IMR-90 (cell line): Measurements from ENCODE around the gene RNF138. TPM values are rescaled to one million over a fixed set of nuclear protein-coding genes. Genes with fewer than 3 reads are reported as not detected.
"Not testable (repeated sequence)": the region's sequence is repeated elsewhere in the genome, so short reads cannot be mapped to it uniquely, and the experiment has no call there.

Experiments
- ATAC-seq: fragments of 200-7000 bp; cut with Tn5 transposase; 2 replicates; pipeline ENCODE4 v1.9.1; 2020; ENCODE audit warnings: low read depth, mild to moderate bottlenecking, moderate library complexity
- BruUV-seq: library from RNA; stranded (reverse); fragments of 400-500 nt; replicated peaks from 2 replicates; lab custom pipeline; 2021; lab: Mats Ljungman, UMichigan
- CTCF ChIA-PET: fragments of 300-600 bp; formaldehyde crosslinking; extraction: SDS; loops from one replicate; lab custom pipeline; 2021; ENCODE audit warnings: antibody characterized with exemption; lab: Yijun Ruan, JAX
- POLR2A ChIA-PET: fragments of 300-600 bp; sonication (Branson Sonifier 250); formaldehyde crosslinking; loops from one replicate; lab custom pipeline; 2022; ENCODE audit warnings: antibody characterized with exemption; ENCODE audit not compliant: unreplicated experiment; lab: Charles Lee
- DNase-seq: peaks from one replicate; pipeline ENCODE4 v3.0.0; 2013
- H2AFZ ChIP-seq: replicated peaks from 2 replicates; pipeline ENCODE3; 2013; ENCODE audit warnings: low read length, mild to moderate bottlenecking; ENCODE audit not compliant: poor library complexity
- H2AK5ac ChIP-seq: 2 replicates; pipeline ENCODE4 v1.6.1; 2013; ENCODE audit warnings: low read depth, low read length, inconsistent platforms
- H2AK9ac ChIP-seq: replicated peaks from 2 replicates; pipeline ENCODE3; 2013; ENCODE audit warnings: mild to moderate bottlenecking, low read depth, low read length, moderate library complexity; ENCODE audit not compliant: poor library complexity
- H2BK120ac ChIP-seq: 2 replicates; pipeline ENCODE4 v1.6.1; 2013; ENCODE audit warnings: low read depth, low read length, inconsistent platforms
- H2BK15ac ChIP-seq: 3 replicates; pipeline ENCODE4 v1.6.1; 2013; ENCODE audit warnings: low read depth, low read length, inconsistent platforms
- H2BK20ac ChIP-seq: 2 replicates; pipeline ENCODE4 v1.6.1; 2013; ENCODE audit warnings: low read depth, mild to moderate bottlenecking, inconsistent platforms, low read length, moderate library complexity
- H2BK5ac ChIP-seq: 2 replicates; pipeline ENCODE4 v1.6.1; 2013; ENCODE audit warnings: mild to moderate bottlenecking, low read depth, low read length, inconsistent platforms; ENCODE audit not compliant: poor library complexity, severe bottlenecking
- H3K14ac ChIP-seq: replicated peaks from 2 replicates; pipeline ENCODE4 v1.6.1; 2013; ENCODE audit warnings: low read depth, low read length, inconsistent platforms
- H3K18ac ChIP-seq: 2 replicates; pipeline ENCODE4 v1.6.1; 2013; ENCODE audit warnings: low read depth, low read length, control low read depth
- H3K23ac ChIP-seq: 2 replicates; pipeline ENCODE4 v1.6.1; 2013; ENCODE audit warnings: low read depth, low read length, inconsistent platforms
- H3K27ac ChIP-seq: 2 replicates; pipeline ENCODE4 v1.5.1; 2013; ENCODE audit warnings: mild to moderate bottlenecking, control low read depth, low read length; ENCODE audit not compliant: insufficient read depth
- H3K27me3 ChIP-seq: 2 replicates; pipeline ENCODE4 v1.6.1; 2013; ENCODE audit warnings: low read length; ENCODE audit not compliant: control insufficient read depth, insufficient read depth
- H3K36me3 ChIP-seq: 2 replicates; pipeline ENCODE4 v1.6.1; 2013; ENCODE audit warnings: low read length, mixed read lengths; ENCODE audit not compliant: control insufficient read depth, insufficient read depth
- H3K4ac ChIP-seq: 2 replicates; pipeline ENCODE4 v1.6.1; 2013; ENCODE audit warnings: low read depth, low read length, inconsistent platforms
- H3K4me1 ChIP-seq: 2 replicates; pipeline ENCODE4 v1.6.1; 2013; ENCODE audit warnings: low read length, mixed read lengths; ENCODE audit not compliant: control insufficient read depth, insufficient read depth
- H3K4me2 ChIP-seq: 2 replicates; pipeline ENCODE4 v1.6.1; 2013; ENCODE audit warnings: low read depth, mild to moderate bottlenecking, control low read depth, low read length, moderate library complexity
- H3K4me3 ChIP-seq: 2 replicates; pipeline ENCODE4 v1.5.1; 2013; ENCODE audit warnings: low read depth, mild to moderate bottlenecking, control low read depth, low read length, moderate library complexity; ENCODE audit not compliant: insufficient read depth
- H3K56ac ChIP-seq: 2 replicates; pipeline ENCODE4 v1.6.1; 2013; ENCODE audit warnings: low read length, inconsistent platforms; ENCODE audit not compliant: insufficient read depth; ENCODE audit errors: extremely low read depth
- H3K79me1 ChIP-seq, 2 experiments: 2 replicates each; pipeline ENCODE4 v1.6.1; 2013; ENCODE audit warnings: low read length in 2 of 2, inconsistent platforms in 1 of 2, low read depth in 1 of 2
- H3K9ac ChIP-seq: 2 replicates; pipeline ENCODE4 v1.6.1; 2013; ENCODE audit warnings: low read depth, low read length, control low read depth
- H3K9me1 ChIP-seq: 2 replicates; pipeline ENCODE4 v1.6.1; 2013; ENCODE audit warnings: low read length, inconsistent platforms; ENCODE audit not compliant: insufficient read depth
- H3K9me3 ChIP-seq: 2 replicates; pipeline ENCODE4 v1.6.1; 2013; ENCODE audit warnings: low read length; ENCODE audit not compliant: control insufficient read depth, insufficient read depth
- H4K20me1 ChIP-seq: 2 replicates; pipeline ENCODE4 v1.6.1; 2013; ENCODE audit warnings: low read length, inconsistent platforms; ENCODE audit not compliant: insufficient read depth
- H4K5ac ChIP-seq: 2 replicates; pipeline ENCODE4 v1.6.1; 2013; ENCODE audit warnings: mild to moderate bottlenecking, low read depth, low read length, control low read depth
- H4K8ac ChIP-seq, 2 experiments: 2 replicates each; pipeline ENCODE4 v1.6.1; 2013; ENCODE audit warnings: low read depth in 2 of 2, low read length in 2 of 2, control low read depth in 1 of 2, inconsistent platforms in 1 of 2
- H4K91ac ChIP-seq: 2 replicates; pipeline ENCODE4 v1.6.1; 2013; ENCODE audit warnings: low read depth, low read length, inconsistent platforms; ENCODE audit not compliant: insufficient read depth
- WGBS, 2 experiments: methylation state at CpG; one replicate each; pipeline versions ENCODE4 v1.1.5 to v1.1.7; 2013; ENCODE audit warnings: missing lambda C conversion rate in 2 of 2; ENCODE audit not compliant: insufficient read length in 1 of 2; ENCODE audit errors: extremely low coverage in 2 of 2; 5-methylcytosine and 5-hydroxymethylcytosine counted together
- dilution Hi-C: fragments of 300-500 bp; cut with HindIII; formaldehyde crosslinking; loops from one replicate; pipeline ENCODE4 v1.14.3; 2018; ENCODE audit warnings: low sequenced_read_pairs; ENCODE audit not compliant: unreplicated experiment
- in situ Hi-C: fragments of 300-500 bp; cut with MboI; formaldehyde crosslinking; loops from 3 replicates; pipeline ENCODE4 v1.14.3; 2019; ENCODE audit warnings: low sequenced_read_pairs, inconsistent platforms, mixed read lengths
- intact Hi-C: fragments of 100-400 bp; cut with micrococcal nuclease; formaldehyde crosslinking; loops from 2 replicates; pipeline ENCODE4 v1.10.0; 2022
- polyA plus RNA-seq, 3 experiments: library from polyadenylated mRNA; depleted of rRNA; stranded (reverse); fragments of >200 nt; gene quantifications; 2 replicates each; pipeline ENCODE4 v1.2.3, GENCODE V29; 2012; ENCODE audit warnings: low replicate concordance in 1 of 3
- total RNA-seq: library from RNA; depleted of rRNA; stranded (reverse); fragments of >200 nt; gene quantifications from 2 replicates; pipeline ENCODE4 v1.2.3, GENCODE V29; 2012

RNF138 gene
- total and polyA plus RNA-seq, 2 of the 4 experiments (the other 2 are of a cell fraction), result 18.1 to 36.0 TPM

GRCh38 chr18:32158631-32159030 is 67.0 kb downstream of the RNF138 start:
- H3K4ac ChIP-seq, H3K36me3 ChIP-seq, H4K91ac ChIP-seq, dilution Hi-C loops, H3K27me3 ChIP-seq, H3K18ac ChIP-seq, H2BK5ac ChIP-seq, H2BK120ac ChIP-seq, H3K9me3 ChIP-seq, H3K4me2 ChIP-seq, H2AK5ac ChIP-seq, H3K56ac ChIP-seq, H3K9ac ChIP-seq, H4K8ac ChIP-seq, H2BK15ac ChIP-seq, H4K20me1 ChIP-seq, ATAC-seq, H2AK9ac ChIP-seq, DNase-seq, H3K27ac ChIP-seq, H2BK20ac ChIP-seq, H3K79me1 ChIP-seq, POLR2A ChIA-PET, H3K14ac ChIP-seq, H3K4me1 ChIP-seq, BruUV-seq, H3K23ac ChIP-seq, in situ Hi-C loops, H3K9me1 ChIP-seq, H3K4me3 ChIP-seq, H2AFZ ChIP-seq, H4K5ac ChIP-seq: not testable (repeated sequence)
- intact Hi-C loops, result loop anchor here (1.0 to 5.0 kb wide), 6 partner anchors 66 to 774 kb away; partner anchors contain the start of gene GAREM1
- CTCF ChIA-PET, result interaction anchor here (0.6 to 2.1 kb wide), 9 partner anchors 11 to 399 kb away, joined by 3 to 26 read pairs (median 6); partner anchors contain the start of gene GAREM1
- WGBS, 2 experiments, result 80% methylated on average over 1 of the region's 9 CpGs; no CpG with 5 or more reads in 1 of the 2 experiments
